G401 (cell line): ENCODE measurements around the gene MMP27. TPM values are rescaled to one million over a fixed set of nuclear protein-coding genes. Genes with fewer than 3 reads are reported as not detected.

Source experiments
- DNase-seq: peaks from one replicate; pipeline ENCODE4 v3.0.0-alpha.2; 2015; ENCODE audit warnings: low spot score
- in situ Hi-C: cut with HindIII; loops from 2 replicates; pipeline ENCODE4 v1.10.0; 2016; ENCODE audit warnings: low sequenced_read_pairs, mixed read lengths
- total RNA-seq: library from RNA; depleted of rRNA; stranded (reverse); fragments of >200 nt; shearing (Covaris generic); gene quantifications from 2 replicates; pipeline ENCODE4 v1.2.3, GENCODE V29; 2014; rRNA removed

MMP27 gene
- total RNA-seq, 1 experiment from 2014 or later: not detected

GRCh38 chr11:102643941-102644340 is 61.6 kb downstream of the MMP27 start:
- in situ Hi-C loops: no loop called here
- no peak for DNase-seq

Other genes starting within 250 kb of the MMP27 start
- gene MMP7, start 175.0 kb downstream of the MMP27 start, total RNA-seq: not detected in 2 replicates
- not detected in 2 replicates for gene MMP20, start 80.4 kb downstream of the MMP27 start, total RNA-seq
- 0.03 TPM in 1 of 2 replicates, not detected in the other for gene MMP8, start 19.2 kb upstream of the MMP27 start, total RNA-seq
- 42.3 and 45.3 TPM in 2 replicates for gene MMP10, start 74.9 kb upstream of the MMP27 start, total RNA-seq
- 17.7 and 21.5 TPM in 2 replicates for gene MMP1, start 92.4 kb upstream of the MMP27 start, total RNA-seq
- not detected in 2 replicates for gene MMP3, start 137.8 kb upstream of the MMP27 start, total RNA-seq
- not detected in 2 replicates for gene MMP12, start 169.2 kb upstream of the MMP27 start, total RNA-seq
- not detected in 2 replicates for gene MMP13, start 250.0 kb upstream of the MMP27 start, total RNA-seq